NB4 (cell line): ENCODE results near the gene TAP2.

Source experiments
- POLR2A ChIP-seq: IDR thresholded peaks from 2 replicates; pipeline ENCODE4 v1.6.1; 2011; ENCODE audit warnings: mild to moderate bottlenecking; ENCODE audit not compliant: insufficient read length; ENCODE audit errors: extremely low read depth
- TF ChIP-seq, protein P1 (sequence below): IDR thresholded peaks from one replicate; pipeline ENCODE4 v1.5.1; 2012; ENCODE audit warnings: low read depth, low read length

- TF ChIP-seq POLR2A, result no peak
- TF ChIP-seq, protein P1, sequence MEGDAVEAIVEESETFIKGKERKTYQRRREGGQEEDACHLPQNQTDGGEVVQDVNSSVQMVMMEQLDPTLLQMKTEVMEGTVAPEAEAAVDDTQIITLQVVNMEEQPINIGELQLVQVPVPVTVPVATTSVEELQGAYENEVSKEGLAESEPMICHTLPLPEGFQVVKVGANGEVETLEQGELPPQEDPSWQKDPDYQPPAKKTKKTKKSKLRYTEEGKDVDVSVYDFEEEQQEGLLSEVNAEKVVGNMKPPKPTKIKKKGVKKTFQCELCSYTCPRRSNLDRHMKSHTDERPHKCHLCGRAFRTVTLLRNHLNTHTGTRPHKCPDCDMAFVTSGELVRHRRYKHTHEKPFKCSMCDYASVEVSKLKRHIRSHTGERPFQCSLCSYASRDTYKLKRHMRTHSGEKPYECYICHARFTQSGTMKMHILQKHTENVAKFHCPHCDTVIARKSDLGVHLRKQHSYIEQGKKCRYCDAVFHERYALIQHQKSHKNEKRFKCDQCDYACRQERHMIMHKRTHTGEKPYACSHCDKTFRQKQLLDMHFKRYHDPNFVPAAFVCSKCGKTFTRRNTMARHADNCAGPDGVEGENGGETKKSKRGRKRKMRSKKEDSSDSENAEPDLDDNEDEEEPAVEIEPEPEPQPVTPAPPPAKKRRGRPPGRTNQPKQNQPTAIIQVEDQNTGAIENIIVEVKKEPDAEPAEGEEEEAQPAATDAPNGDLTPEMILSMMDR, result no peak
Measured at GRCh38 chr6:32842690-32843089, 4.2 kb upstream of the TAP2 start.
